ENCODE data around the gene MTHFD2L.
"Not testable (repeated sequence)": the region's sequence is repeated elsewhere in the genome, so short reads cannot be mapped to it uniquely, and the experiment has no call there.

MTHFD2L gene

DNA sequence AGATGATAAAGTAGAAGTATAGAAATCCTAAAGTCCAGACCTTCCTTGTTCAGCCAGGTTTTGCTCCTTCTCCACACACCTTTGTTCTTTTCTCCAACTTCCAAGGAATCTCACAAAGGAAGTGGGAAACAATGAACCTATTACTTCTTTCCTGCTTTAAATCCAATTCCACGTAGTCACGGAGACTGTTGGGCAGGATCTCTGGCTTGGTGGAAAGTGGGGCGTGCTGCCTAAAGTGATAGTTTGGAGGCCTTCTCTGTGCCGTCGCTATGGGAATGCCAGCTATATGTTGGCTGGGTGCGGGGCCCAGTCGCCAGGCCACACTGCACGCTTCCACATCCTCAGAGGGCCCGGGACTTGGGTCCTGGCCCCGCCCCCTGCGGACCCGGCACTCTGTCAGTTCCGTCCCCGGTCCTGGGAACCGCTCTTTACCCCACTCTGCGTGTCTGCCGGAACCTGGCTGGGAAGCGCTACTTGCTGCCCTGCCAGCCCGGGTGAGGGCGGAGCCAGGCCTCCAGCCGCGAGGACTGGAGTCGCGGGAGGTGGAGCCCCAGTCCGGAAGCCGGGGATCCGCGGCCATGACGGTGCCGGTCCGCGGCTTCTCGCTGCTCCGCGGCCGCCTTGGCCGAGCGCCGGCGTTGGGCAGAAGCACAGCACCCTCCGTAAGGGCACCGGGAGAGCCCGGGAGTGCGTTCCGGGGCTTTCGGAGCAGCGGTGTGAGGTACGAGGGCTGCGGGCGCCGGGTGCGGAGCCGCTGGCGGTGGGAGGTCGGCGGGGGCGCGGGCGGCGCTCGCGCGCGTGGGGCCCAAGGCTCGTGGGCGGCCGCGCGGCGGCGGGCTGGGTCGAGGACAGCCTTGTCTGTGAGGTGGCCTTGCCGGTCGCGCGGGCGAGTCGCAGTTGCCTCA, at the start of gene MTHFD2L:
Gene MTHFD2L, plus strand, starts transcription at position 558 of the 905 bp plus-strand sequence. Its CDS starts 21 bp downstream, at position 579.
- DNase-seq: peak; percentile 80

DNA sequence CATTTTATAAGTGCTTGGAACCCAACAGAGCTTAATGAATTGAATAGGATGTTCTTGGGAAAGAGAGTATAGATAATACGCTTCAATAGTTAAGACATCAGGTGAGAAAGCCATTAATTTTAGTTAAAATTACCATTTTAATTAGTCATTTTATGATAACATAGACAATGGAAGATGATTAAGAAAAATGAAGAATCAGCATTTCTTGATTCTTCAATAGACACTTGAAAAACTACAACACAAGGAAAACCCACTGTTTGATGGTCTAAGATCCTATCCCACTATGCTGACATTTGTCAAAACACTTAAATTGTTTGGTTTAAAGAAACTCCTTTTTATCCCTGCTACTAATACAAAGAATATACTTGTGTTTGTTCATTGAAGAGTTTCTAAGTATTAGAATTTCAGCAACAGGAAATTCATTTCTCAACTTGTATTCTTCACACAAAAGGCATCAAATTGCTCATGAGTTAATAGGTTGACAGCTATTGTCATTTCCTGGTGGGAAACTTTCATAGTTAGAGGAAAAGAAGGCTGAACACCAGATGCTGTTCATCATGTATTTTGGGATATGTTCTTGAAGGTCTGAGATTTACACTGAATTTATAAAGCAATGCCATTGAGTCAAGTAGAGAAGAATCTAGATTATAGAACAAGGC, 49.3 kb upstream of the MTHFD2L start:
- DNase-seq: no peak

DNA sequence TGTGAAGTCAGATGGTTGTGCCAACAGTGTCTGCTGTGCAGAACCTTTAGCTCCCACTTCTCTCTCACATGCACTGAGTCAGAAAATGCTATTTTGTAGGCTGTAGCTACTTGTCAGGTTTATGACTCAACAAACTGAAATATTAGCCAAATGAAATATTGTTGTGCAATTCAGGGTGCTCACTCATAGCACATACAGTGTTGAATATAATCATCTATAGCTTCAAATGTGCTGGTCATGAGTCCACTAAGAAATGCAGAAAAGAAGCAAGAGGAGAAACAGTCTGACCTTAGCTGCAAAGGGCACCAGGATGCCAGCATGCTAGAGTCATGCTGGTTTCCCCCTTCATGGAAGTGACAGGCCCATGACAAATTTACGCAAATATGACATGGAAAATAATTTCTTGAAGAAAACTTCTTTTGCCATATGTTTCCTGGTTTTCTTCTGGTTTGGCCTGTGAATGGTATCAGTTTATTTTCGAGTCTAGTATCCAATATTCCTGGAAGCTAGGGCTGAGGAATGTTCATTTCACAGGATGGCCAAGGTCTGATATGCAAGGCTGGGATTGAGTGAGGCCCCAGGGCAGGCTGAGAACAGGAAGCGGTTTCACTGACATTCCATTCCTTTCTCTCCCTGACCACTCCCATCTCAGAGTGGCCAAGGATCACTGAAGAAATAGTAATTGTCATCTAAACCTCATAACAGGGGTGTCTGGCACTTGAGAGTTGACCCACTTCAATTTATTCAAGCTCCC, 48.6 kb upstream of the MTHFD2L start:
- DNase-seq: peak; percentile 16

DNA sequence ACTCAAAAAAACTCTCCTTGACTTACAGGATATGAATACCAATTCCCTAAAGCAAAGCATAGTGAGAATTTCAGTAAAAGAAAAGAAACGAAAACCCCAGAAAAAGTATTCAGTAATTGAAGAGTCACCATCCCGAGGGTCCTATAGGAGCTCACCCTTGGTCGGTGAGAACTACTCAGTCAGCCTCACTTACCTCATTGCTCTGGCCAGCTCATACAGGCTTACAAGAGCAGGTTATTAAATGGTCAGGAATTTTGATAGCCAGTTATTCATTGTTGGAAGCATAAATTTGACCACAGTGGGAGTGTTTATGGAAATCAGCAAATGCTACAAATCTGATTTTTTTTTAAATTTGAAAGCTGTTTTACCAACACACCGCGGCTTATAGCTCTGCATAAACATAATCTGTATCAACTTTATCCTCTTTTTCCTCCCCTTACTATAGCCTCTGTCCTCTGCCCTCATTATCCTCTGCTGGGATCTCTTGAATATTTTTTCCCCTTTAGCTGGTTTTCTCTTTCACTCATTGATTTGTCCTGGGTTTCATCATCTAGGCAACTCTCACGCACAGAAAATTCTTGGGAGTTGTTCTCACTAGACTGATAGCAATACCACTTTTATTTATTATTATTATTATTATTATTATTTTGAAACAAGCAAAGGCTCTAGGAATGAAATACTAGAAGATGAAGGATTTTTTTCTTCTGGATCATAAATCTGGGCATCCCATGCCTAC, 47.9 kb upstream of the MTHFD2L start:
- peak; percentile 11 for DNase-seq

DNA sequence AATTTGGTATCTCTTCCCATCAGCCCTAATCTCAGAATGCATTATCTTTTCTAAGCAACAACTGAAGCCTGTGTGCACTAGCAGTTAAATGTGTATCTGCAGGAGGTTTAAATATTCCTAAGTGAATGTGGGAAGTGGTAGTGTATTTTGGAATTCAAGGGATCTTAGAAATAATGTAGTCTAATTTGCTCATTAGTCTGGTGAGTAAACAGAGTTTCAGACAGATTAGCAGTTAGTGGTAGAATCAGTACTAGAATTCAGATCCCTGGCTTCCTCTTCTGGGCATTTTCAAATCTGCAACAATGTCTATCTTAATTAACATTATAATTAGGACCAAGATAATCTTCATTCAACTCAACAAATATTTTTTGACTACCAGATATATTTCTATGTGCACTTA, 47.2 kb upstream of the MTHFD2L start:
- DNase-seq: no peak

DNA sequence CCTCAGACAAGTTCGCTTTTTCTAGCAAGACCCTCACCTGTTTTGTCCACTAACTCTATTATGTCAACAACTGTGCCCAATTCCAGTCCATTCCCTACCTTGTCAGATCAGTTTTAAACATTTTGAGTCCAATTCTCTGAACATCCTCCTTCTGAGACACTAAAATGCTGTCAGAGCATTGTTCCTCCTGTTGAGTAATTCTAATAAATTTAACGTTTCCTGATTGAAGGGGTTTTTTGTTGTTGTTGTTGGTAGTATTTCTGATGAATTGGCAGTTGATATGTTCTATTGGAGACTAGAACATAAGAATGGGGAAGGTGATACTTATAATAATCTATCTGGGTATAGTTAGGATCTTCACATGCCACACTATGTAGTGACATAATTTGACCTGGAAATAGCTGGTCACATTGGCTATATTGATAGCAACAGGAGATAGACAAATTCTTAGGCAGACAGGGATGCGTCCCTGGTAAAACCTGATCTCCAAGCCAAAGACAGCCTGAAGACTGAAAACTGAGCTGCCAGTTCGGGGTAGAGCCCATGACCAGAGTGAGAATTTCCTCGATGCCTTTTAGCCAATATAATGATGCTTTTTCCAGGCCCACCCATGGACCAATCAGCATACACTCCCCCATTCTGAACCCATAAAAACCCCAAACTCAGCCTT, 46.5 kb upstream of the MTHFD2L start:
- no peak for DNase-seq

DNA sequence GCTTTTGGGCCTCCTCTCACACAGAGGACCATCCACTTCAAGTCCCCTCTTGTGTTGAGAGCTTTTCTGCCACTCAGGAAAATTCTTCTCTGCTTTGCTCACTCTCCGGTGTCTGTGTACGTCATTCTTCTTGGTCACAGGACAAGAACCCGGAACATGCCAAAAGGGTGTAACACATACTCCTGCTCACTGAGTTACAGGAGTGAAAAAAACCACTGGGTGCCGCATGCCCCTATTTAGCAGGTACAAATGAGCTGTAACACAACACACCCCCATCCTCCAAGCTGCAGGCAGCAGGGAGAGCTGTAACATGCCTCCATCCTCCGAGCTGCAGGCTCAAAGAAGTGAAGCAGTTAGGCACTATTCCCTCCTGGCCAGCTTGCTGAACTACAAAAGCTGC, 45.9 kb upstream of the MTHFD2L start:
- no peak for DNase-seq

DNA sequence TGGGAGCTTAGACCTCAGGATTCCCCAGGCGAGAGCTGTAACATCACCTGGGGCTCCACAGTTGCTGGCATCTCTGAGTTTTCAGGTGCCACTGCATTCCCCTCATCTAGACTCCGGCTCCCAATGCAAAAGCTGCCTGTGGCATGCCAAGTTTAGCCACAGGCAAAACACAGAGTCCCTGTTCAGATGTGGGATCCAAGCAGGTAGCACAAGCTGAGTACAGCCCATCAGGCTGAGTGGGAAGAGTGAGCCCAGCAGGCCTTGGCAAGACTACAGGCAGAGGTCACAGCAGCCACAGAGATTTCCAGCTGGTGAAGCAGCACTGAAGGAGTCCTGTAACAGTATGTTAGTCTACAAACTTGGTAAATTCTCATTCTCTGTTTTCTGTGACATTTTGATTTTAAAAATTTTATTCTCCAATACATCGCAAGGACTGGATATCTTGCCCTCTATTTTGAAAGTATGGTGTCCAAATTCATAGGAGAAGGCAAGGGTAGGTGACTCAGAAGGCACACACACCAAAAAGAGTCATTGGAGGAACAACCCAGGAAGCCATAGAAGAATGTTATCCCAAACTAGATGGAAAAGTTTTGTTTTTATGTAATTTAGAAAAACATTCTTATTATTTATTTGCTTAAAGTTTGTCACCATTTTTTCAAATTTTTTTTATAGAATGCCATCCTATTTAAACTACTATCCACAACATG, 45.4 kb upstream of the MTHFD2L start:
- DNase-seq: no peak

DNA sequence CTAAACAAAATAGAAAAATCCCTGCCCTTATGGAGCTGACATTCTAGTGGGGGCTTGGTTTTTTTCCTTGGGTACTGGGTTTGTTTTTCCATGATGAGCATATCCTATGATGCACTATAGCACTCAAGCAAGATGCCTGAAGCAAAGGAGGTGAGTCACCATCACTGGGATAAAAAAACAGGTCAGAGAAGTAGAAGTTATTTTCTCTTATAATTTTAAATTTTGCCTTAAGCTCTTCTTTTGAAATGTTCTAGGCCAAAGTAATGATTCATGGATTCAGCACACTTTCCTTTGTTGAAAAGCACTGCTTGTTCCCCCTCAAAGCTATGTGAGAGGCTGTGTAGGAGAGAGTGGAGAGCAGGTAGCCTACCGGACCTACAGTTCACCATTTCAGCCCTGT, 43.7 kb upstream of the MTHFD2L start:
- DNase-seq: no peak

DNA sequence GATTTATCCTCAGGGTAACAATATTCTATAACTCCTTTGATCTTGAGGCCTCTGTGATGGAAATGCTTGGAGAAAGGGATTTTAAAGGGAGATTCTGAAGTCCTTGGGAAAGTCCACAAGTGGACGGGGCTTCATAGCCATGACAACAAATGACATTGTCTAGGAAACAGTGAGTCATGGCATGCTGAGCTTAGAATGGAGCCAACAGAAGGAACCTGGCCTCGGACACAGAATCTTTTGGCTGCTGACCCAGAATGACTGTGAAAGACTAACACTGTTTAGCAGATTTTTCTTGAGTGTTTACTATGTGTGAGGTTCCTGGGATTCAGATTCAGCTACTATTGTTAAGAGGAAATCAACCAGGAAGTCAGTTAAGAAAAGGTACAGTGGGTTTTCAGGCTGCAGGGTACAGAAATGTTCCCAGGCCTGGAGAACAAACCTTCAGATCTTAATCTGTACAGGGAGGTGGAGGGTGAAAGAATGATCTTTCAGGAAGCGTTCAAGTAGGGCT, 40.8 kb upstream of the MTHFD2L start:
- peak; percentile 19 for DNase-seq

DNA sequence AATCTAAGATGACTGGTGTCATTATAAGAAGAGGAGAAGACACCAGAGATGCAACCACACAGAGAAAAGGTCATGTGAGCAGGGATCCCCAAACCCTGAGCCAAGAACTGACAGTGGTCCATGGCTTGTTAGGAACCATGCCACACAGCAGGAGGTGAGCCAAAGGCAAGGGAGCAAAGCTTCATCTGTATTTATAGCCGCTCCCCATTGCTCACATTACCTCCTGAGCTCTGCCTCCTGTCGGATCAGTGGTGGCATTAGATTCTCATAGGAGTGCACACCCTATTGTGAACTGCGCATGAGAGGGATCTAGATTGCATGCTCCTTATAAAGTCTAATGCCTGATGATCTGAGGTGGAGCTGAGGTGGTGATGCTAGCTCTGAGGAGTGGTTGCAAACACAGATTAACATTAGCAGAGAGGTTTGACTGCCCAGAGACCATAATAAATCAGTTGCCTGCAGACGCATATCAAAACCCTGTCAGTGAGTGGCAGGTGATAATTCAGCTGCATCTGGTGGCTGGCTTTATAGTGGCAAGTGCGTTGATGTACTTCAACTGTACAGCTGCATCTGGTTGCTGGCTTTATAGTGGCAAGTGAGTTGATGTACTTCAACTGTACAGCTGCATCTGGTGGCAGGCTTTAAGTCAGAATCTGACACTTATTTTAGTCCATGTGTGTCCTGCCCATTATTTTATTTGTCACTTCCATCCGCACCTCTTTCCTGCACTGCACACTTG, 39.1 kb upstream of the MTHFD2L start:
- no peak for DNase-seq

DNA sequence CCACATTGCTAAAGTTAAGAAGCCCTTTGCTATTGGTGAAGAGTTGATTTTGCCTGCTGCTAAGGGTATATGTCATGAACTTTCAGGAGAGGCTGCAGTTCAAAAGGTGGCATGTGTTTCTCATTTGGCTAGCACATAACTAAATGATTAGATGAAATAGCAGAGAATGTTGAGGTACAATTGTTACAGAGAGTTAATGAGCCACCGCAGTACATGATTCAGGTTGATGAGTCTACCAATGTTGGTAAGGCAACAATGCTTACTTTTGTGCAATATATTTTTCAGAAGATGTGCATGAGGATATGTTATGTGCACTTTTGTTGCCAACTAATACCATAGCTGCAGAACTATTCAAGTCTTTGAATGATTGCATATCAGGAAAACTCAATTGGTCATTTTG, 37.8 kb upstream of the MTHFD2L start:
- no peak for DNase-seq

DNA sequence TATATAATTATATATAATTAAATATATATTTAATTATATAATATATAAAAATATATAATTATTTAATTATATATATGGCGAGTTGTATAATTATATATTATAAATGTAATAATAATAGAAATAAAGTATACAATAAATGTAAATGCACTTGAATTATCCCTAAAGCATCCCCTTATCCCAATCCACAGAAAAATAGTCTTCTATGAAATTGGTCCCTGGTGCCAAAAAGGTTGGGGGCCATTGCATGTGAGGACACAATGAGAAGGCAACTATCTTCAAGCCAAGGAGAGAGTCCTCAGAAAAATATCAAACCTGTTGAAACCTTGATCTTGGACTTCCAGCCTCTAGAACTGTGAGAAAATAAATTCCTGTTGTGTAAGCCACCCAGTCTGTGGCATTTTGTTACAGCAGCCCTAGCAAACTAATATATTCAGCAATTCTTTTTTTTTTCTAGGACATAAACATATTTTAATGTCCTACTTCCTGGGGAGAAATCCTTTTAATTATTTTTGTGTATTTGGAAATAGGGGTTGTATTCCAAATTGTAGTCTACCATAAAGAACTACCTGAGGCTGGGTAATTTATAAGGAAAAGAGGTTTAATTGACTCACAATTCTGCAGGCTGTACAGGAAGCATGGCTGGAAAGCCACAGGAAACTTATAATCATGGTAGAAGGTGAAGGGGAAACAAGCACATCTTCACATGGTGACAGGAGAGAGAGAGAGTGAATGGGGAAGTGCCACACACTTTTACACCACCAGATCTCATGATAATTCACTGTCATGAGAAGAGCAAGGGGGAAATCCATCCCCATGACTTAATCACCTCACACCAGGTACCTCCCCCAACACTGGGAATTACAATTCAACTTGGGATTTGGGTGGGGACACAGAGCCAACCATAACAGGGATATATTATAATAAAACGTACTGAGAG, 36.0 kb upstream of the MTHFD2L start:
- no peak for DNase-seq

DNA sequence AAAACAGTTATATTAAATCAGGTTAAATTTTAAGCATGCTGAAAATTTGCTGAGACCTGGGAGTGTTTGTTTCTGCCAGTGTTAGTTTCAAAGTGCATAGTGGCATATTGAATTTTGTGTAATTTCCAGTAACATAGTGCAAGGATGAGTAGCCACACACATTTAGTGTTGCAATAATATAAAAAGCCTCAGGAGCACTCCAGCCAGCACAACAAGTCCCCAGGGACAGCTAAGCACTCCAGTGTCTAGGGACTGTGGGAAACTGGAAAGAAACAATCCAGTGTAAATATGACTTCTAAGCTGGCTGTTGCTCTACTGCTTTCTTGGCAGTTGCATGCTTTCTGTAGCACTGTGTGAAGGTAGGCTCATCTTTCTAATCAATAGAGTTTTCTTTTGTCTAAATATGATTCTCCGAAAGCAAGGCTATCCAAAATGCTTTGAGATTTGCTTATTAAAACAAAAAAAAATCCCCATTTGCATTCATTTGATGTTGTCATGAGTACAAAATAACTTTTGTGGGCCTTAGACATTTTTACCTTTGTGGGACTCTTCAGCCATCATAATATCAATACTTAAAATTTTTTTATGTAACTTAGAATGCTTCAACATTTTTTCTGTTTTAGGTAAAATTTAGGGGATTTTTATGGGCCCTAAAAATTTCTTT, 34.7 kb upstream of the MTHFD2L start:
- peak; percentile 5 for DNase-seq

DNA sequence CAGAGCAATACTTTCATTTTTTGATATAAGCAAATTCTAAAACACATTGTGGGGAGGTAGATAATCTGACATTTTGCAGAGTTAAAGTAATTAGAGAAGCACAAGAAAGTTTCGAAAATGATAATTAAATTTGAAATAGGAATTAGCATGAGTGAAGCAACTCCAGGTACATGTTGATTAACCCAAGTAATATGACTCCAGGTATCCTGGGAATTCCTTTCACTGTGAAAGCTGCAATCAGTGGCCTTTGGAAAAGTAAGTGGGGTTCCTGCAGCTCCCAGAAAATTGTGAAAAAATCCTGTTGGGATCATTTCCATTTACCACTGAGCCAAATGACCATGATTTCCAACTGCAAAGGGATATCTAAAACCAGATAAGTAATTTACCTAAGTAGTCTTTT, 32.9 kb upstream of the MTHFD2L start:
- DNase-seq: no peak

DNA sequence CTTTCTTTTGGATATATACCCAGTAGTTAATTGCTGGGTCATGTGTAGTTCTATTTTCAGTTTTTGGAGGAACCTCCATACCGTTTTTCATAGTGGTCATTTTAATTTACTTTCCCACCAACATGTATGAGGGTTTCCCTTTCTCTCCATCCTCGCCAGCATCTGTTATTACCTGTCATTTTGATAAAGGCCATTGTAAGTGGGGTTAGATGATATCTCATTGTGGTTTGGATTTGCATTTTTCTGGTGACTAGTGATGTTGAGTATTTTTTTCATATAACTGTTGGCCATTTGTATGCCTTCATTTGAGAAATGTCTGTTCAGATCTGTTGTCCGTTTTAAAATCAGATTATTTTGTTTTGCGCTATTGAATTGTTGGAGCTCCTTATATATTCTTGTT, 30.2 kb upstream of the MTHFD2L start:
- DNase-seq: no peak

DNA sequence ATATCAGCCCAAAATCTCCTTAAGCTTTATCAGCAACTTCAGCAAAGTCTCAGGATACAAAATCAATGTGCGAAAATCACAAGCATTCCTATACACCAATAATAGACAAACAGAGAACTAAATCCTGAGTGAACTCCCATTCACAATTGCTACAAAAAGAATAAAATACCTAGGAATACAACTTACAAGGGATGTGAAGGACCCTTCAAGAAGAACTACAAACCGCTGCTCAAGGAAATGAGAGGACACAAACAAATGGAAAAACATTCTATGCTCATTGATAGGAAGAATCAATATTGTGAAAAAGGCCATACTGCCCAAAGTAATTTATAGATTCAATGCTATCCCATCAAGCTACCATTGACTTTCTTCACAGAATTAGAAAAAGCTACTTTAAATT, 27.1 kb upstream of the MTHFD2L start:
- not testable (repeated sequence) for DNase-seq

DNA sequence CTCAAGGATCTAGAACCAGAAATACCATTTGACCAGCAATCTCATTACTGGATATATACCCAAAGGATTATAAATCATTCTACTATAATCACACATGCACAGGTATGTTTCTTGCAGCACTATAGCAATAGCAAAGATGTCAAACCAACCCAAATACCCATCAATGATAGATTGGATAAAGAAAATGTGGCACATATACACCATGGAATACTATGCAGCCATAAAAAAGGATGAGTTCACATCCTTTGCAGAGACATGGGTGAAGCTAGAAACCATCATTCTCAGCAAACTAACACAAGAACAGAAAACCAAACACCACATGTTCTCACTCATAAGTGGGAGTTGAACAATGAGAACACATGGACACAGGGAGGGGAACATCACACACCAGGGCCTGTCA, 25.7 kb upstream of the MTHFD2L start:
- DNase-seq: not testable (repeated sequence)

DNA sequence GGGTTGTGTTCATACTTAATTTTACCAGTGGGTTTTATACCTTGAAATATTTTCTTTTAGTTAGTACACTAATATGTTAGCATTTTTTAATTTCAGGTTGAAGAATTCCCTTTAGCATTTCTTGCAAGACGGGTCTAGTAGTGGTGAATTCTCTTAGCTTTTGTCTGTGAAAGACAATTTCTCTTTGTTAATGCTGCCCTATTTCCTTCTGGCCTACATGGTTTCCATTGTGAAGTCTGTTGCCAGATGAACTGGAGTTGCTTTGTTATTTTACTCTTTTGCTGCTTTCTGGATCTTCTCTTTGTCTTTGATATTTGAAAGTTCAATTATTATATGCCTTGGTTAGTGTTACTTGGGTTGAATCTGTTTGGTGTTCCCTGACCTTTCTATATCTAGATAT, 25.0 kb upstream of the MTHFD2L start:
- DNase-seq: no peak
